8988T (cell line): ENCODE results near the gene CAPN10.
"Not testable (repeated sequence)": the region's sequence is repeated elsewhere in the genome, so short reads cannot be mapped to it uniquely, and the experiment has no call there.

Source experiments
- DNase-seq: peaks from one replicate; pipeline ENCODE4 v3.0.0; 2011

Gene CAPN10

GRCh38 chr2:240604291-240604938 lies 17.9 kb downstream of the CAPN10 start:
- DNase-seq, result peak; percentile 98

GRCh38 chr2:240604939-240605716 lies 18.6 kb downstream of the CAPN10 start:
- DNase-seq, result no peak

DNA sequence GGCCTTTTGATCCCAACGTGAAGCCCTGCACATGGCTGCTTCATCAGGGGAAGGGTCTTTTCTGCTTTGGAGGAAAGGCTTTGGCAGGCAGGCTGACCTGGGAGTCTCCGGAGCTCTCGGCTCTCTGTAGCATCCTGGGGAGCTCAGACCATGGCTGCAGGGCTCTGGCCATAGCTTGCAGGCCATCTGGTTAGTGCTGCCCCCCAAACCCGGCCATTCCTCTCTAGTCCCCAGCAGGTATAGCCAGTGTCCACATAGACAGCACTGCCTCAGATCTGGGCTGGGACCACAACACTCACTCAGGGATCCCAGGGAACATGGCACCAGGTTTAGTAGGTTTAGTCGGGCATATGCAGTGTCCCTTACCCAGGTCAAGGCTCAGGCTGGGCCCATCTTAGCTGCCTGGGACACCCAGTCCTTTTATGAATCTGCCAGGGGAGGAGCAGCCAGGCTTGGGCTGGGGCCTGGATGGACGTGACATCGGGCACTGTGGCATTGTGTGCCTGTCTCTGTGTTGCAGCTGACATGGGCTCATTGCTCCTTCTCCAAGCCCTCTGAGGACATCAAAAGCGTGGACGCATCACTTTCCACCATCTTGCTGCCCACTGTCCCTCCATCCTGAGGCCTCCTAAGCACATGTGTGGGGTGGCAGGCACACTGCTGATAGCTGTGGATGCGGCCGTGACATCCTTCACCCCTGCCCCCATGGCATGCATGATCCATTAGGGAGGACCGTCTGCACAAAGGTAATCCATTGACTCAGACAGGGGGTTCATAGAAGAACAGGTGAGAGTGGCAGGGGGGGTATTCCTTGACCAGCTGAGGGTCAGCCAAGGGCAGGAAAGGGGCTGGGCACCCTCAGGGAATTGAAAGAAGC lies 19.6 kb downstream of the CAPN10 start:
- DNase-seq, result no peak

DNA sequence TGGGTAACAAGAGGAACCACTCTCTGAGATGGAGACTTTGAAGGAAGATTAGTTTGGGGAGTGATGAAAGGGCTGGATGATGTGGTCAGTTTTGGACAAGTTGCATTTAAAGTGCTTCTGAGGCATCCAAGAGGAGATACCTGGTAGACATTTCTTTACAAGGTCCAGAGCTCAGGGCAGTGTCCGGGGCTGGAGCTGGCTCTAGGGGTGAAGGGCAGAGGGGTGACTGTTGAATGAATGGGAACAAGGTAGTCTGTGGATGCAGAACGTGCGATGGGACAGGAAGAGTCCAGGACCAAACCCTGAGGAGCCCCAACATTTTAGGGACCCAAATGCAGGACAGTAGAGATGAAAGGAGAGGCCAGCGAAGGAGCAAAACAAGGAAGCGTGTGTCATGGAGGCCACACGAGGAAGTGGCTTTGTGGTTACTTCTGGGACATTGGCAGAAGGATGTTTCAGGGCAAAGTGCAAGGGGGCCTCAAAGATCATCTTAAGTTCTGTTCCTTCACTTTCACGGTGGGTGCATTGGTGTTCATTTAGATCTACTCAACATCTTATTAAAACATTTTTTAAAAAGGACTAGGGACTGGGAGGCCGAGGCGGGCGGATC lies 25.2 kb downstream of the CAPN10 start:
- DNase-seq, result peak; percentile 2

DNA sequence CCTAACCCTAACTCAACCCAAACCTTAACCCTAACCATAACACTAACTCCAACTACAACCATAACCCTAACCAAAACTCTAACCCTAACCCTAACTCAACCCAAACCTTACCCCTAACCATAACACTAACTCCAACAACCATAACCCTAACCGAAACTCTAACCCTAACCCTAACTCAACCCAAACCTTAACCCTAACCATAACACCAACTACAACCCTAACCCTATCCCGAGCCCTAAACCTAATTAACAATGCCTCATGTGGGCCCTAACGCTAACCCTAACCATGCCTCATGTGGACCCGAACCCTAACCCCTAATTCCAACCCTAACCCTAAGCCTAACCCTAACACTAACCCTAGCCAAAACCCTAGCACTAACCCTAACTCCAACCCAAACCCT lies 27.2 kb downstream of the CAPN10 start:
- DNase-seq, result no peak

- no peak for DNase-seq
Measured at GRCh38 chr2:240614391-240614790, 27.9 kb downstream of the CAPN10 start.

DNA sequence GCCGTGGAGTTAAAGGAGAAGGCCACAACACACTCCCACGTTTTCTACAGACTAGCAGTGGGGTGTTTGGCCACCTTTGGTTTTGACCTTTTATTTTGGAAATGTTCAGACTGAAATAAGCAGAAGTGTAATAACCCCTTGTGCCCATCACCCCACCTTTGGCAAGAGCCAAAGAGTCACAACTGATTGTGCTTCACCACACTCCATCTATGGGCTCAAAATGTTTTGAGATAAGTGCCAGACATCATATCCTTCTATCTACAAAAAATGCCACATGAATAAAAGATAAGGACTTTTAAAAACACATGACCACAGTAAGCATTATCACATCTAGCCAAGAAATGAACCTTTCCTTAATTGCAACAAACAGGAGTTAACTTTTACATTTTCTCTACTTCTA lies 28.9 kb downstream of the CAPN10 start:
- DNase-seq, result no peak

DNA sequence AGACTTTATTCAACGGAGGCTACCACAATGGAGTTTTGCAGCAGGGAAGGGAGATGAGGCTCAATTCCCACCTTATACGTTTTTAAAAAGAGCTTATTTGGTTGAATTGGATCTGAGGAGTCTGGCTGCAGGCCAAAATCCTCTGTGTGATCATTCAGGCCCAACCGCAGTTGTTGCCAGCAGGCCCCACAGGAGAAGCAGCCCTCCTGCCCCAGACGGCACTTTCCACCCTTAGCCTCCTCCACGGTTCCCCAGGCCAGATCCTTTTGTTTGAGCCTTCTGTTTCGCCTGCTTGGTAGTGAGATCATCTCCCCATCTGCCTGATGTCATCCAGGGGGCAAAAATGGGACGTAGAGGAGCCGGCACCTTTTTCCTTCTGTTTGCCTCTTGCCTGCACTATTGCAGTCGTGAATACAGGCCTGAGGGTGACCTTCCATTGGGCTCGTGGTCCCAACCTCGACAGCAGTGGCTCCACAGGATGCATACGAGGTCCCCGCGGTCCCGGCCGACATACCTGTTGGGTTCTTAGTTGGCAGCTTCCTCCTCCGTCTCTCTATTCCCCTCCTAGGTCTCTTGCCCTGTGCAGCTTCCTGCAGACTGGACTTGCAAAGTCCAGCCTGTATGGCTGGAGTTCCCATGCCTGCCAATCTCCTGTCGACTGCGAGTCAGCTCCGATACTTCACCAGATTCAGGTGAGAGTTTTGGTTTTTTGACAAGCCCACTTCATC lies 29.4 kb downstream of the CAPN10 start:
- no peak for DNase-seq

DNA sequence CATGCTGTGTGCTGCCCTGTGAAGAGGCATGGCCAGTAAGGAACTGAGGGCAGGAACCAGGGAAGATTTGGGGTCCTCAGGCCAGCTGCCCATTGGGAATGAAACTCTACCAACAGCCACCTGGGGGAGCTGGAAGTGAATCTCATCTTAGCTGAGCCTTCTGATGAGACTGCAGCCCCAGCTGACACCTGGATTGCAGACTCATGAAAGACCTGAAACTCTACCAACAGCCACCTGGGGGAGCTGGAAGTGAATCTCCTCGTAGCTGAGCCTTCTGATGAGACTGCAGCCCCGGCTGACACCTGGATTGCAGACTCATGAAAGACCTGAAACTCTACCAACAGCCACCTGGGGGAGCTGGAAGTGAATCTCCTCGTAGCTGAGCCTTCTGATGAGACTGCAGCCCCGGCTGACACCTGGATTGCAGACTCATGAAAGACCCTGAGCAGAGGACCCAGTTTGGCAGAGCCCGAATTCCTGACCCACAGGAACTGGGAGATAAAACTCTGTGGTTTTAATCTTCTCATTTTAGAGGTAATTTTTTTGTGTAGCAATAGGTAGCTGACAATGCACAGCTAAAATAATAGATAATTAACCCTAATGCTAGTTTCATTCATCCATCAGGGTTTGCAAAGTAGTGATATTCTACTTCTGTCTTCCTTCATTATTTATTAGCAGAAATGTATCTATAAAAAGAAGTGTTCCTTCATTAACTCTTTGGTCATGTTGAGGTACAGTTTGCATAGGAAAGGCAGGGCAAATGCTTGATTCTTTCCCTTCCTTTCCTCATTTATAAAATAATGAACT lies 30.5 kb downstream of the CAPN10 start:
- not testable (repeated sequence) for DNase-seq

- DNase-seq, result no peak
Measured at GRCh38 chr2:240618776-240619175, 32.2 kb downstream of the CAPN10 start.

DNA sequence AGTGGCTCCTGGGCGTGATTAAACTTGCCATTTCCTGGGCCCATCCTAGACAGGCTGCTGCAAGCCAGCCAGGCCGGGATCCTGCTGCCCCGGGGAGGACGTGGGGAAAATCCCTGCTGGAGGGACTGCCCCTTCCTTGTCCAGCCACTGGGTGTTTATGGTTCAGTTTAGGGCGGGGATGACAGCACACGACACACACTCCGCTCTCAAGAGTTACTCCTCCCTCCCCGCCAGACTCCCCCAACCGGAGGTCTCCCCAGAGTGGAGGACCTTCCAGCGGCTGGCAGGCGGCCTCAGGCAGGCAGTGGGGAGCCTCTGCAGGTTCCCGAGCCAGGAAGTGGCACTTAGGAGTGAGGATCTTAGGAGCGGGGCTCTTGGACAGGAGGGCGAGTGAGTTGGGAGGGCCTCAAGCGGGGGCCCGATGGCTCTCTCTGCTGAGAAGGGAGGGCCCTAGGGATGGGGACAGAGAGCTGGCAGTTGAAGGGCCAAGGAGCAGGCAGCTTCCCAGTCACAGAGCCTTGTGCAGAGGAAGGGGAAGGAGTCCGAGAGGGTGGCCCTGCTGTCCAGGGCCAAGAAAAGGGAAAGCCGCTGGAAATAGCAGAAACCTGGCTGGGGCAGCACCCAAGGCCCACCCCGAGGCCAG lies 33.1 kb downstream of the CAPN10 start:
- peak; percentile 9 for DNase-seq

GRCh38 chr2:240620149-240620731 lies 33.7 kb downstream of the CAPN10 start:
- DNase-seq, result peak; percentile 5

GRCh38 chr2:240620859-240621258 lies 34.3 kb downstream of the CAPN10 start:
- DNase-seq, result peak; percentile 2

DNA sequence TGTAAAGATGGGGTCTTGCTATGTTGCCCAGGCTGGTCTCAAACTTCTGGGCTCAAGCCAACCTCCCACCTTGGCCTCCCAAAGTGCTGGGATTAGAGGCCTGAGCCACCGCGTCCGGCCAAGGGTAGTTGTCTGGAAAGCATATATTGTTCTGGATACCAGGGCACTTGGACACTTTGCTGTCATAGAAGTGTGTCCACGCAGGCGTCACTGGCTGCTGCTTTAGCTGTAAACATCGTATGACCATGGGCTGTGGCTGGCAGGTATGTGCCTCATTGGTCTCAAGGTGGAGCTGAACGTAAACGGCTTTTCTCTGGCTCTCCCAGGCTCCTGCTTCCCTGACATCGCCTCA lies 35.5 kb downstream of the CAPN10 start:
- DNase-seq, result peak; percentile 1

DNA sequence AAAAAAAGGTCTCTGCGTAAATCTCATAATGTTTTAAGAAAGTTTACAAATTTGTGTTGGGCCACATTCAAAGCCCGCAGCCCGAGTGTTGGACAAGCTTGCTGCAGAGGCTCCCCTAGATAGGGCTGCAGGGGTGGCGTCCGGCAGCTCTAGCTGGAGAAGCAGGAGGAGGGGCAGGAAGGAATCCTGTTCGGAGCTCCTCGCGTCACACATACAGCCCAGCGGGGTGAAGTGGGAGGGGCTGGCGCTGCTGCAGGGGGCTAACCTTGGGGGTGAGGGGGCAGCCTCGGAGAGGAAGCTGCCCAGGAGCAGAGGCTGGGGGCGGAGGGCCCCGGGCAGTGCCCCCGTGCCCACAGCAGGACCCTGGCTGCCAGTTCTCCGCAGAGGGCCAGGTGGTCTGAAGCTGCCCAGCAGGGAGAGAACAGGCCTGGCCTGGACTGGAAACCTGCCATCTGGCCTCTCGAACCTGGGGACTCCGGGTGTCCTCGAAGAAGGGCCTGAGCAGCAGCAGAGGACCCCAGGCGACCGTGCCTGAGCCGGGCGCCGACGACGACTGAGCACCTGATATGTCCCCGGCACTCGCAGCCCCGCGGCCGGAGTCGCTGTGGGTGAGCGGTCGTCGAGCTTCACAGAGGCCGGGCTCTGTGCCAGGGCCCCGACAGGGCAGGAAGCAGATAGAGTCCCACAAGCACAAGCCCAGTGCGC lies 36.1 kb downstream of the CAPN10 start:
- DNase-seq, result peak; percentile 6

GRCh38 chr2:240623531-240624010 lies 37.0 kb downstream of the CAPN10 start:
- DNase-seq, result peak; percentile 4

DNA sequence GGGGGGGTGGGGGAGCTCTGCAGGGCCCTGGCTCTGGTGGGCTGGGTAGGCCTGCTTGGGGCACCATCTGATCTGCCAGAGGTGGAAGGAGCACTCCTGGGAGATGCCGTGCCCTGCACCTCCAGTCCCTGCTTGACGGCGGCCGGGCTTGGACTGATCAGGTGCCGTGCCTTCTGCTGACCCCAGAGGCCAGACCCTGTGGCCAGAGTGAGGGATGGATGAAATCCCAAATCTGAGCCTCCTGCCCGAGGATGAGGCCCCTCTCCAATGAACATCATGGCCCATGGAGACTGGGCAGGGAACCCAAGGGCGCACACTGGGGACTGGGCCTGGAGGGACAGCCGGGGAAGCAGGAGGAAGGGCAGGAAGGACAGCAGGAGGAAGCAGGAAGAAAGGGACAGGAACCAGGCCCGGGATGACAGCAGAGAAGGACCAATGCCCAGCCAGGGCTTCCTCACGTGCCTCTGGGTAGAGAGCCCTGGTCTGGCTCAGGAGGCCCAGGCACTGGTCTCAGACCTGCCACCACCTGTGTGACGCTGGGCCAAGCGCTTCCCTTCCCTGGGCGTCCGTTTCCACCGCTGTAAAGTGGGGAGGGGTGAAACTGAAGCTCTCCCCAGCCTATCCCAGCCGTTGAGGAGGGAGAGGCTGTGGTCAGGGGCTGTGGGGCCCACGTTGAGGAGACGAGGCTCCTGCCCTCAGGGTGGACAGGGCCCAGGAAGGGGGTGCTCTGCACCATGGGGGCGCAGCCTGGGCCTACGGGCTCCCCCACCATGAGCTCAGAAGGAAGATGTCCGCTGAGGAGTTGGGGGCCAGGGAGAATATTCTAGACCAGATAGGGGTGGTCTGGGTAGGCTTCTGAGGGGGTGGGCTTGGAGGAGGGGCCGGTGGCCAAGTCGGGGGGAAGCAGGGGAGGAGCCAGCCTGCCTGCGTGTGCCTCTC lies 37.7 kb downstream of the CAPN10 start:
- peak; percentile 6 for DNase-seq

DNA sequence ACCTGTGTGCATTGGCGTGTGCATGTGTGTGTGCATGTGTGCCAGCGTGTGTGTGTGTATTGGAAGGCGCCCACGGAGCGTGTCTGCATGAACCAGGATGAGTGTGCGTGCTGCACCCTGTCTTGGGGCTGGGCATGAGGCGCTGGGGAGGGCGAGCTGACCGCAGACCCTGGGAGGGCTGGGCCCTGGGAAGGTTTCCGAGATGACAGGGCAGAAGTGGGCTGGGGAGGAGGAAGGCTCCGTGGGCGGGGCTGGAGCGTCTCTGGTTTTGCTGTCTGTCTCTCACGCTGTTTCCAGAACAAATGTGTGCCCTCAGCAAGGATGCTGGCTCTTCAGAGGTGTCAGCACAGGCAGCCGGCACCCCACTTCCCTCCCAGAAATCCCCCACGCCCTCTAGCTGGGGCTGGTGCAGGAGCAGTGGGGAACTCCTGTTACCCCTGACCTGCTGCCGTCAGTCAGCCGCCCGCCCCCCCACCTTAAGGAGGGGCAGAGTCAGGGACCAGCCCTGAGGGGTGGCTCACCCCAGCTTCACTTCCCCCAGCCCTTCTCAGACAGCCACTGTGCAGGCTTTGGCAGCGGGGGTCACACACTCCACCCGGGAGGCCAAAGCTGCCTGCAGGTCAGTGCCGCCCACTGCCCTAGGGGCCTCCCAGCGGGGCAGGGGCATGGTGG lies 38.6 kb downstream of the CAPN10 start, which contains the start of gene GPR35:
Gene GPR35 (plus strand): TSS at position 531 of the 672 bp plus-strand sequence. CDS start 4,473 bp downstream, outside the sequence.
- DNase-seq, result peak; percentile 17
